Type B pancreatic cell (in vitro differentiated cells): ENCODE results near the gene CDH15. TPM values are rescaled to one million over a fixed set of nuclear protein-coding genes. Genes with fewer than 3 reads are reported as not detected.

Experiments
- DNase-seq: peaks from one replicate; pipeline ENCODE4 v3.0.0; 2021; ENCODE audit warnings: mixed read lengths; ENCODE audit not compliant: unreplicated experiment; ENCODE audit errors: extremely low spot score
- H3K27ac Mint-ChIP-seq: 2 replicates; pipeline ENCODE4 v1.8.0; 2021; ENCODE audit warnings: mild to moderate bottlenecking, mixed read lengths
- H3K27me3 Mint-ChIP-seq: 2 replicates; pipeline ENCODE4 v1.8.0; 2021; ENCODE audit warnings: mixed read lengths
- H3K36me3 Mint-ChIP-seq: 2 replicates; pipeline ENCODE4 v1.8.0; 2021; ENCODE audit warnings: mixed read lengths
- H3K4me1 Mint-ChIP-seq: one replicate; pipeline ENCODE4 v1.8.0; 2021; ENCODE audit warnings: mixed read lengths; ENCODE audit not compliant: unreplicated experiment
- H3K4me3 Mint-ChIP-seq: 2 replicates; pipeline ENCODE4 v1.8.0; 2021; ENCODE audit warnings: mild to moderate bottlenecking, mixed read lengths
- H3K9me3 Mint-ChIP-seq: 2 replicates; pipeline ENCODE4 v1.8.0; 2021; ENCODE audit warnings: mixed read lengths
- total RNA-seq: library from RNA; stranded (reverse); gene quantifications from 2 replicates; pipeline ENCODE4 v1.2.1, GENCODE V29; 2021; ENCODE audit warnings: low replicate concordance
- TF ChIP-seq, protein P1 (sequence below): fragments of 200-600 bp; sonication (generic); conservative IDR thresholded peaks from 2 replicates; pipeline ENCODE4 v1.5.0; 2021; ENCODE audit warnings: antibody characterized with exemption, mild to moderate bottlenecking

CDH15 gene
- total RNA-seq, 1 donor from 2014 or later = 5.0 TPM

DNA sequence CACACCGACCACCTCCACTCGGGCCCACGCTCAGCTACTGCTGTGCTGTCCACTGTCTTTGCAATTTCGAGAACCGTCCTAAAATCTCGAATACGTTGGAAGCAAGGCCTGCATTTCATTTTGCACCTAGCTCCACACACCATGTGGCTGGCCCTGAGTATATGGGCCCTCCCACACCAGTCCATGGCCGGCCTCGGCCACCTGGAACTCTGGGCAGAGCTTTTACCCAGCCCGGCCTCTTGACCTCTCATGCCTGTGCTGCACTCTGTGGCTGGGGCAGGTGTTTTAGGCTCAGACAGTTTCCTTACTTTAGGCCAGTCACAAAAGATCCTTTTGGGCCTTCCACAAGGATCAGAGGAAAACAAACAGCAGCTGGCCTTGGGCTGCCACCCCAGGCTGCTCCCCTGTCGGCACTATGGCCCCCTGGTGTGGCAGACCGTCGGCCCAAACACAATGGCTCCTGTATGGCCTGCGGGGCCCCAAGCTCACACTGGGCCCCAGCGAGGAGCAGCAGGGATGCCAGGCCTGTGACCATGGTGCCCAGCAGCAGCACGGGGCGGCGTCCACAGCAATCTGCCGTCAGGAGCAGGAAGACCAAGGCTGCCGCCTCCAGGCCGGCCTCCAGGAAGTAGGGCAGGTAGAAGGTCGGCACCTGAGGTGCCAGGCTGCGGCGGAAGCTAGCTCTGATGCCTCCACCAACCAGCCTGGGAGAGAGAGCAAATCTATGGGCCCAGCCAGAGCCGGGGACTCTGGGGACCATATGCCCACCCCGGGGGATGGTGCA lies 26.3 kb downstream of the CDH15 start:
- peaks cover 27% of the 10 kb centered on the region for H3K27me3 Mint-ChIP-seq
- H3K4me3 Mint-ChIP-seq = no peak overlapping the region
- DNase-seq = no peak
- H3K4me1 Mint-ChIP-seq = no peaks in the 10 kb centered on the region
- TF ChIP-seq, protein P1, sequence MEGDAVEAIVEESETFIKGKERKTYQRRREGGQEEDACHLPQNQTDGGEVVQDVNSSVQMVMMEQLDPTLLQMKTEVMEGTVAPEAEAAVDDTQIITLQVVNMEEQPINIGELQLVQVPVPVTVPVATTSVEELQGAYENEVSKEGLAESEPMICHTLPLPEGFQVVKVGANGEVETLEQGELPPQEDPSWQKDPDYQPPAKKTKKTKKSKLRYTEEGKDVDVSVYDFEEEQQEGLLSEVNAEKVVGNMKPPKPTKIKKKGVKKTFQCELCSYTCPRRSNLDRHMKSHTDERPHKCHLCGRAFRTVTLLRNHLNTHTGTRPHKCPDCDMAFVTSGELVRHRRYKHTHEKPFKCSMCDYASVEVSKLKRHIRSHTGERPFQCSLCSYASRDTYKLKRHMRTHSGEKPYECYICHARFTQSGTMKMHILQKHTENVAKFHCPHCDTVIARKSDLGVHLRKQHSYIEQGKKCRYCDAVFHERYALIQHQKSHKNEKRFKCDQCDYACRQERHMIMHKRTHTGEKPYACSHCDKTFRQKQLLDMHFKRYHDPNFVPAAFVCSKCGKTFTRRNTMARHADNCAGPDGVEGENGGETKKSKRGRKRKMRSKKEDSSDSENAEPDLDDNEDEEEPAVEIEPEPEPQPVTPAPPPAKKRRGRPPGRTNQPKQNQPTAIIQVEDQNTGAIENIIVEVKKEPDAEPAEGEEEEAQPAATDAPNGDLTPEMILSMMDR = no peak
- no peak overlapping the region for H3K27ac Mint-ChIP-seq
- H3K36me3 Mint-ChIP-seq = no peaks in the 10 kb centered on the region
- H3K9me3 Mint-ChIP-seq = peaks cover 2% of the 10 kb centered on the region

DNA sequence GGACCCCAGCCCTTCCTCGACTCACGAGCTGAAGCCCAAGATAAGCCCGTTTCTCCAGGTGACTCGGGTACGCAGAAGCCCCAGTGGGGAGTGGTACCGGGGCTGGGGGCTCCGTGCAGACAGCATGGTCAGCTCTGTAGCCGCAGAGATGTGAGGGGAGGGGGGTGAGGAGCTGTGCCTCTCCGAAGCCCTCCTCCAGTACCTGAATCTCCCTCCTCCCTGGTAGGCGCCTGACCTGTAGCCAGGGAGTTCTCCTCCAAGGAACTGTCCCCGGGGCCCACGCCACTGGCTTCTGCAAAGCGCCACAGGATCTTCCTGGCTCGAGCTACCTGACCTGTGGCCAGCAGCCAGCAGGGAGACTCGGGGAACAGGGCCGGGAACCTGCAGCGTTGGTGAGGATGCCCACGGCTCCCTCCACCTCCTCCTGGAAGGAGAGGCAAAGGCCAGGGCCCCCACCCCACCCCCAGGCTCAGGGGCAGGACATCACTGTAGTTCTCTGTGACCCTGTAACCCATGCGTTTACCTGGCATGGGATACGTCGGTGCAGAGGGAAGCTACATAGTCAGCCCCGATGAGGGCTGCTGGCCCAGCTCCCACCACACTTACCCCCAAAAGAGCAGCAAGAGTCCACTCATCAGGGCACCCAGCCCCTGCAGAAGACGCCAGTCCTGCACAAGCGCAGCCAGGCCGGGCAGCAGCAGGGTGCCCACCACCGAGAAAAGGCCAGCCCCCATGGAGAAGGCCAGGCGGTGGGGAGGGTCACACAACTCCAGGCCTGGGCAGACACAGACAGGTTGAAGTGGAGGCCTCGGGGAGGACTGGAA lies 27.1 kb downstream of the CDH15 start:
- Mint-ChIP-seq H3K27me3 (peaks cover 35% of the 10 kb centered on the region), H3K4me3 (no peak overlapping the region), H3K36me3 (no peaks in the 10 kb centered on the region), H3K9me3 (peaks cover 7% of the 10 kb centered on the region), H3K4me1 (no peaks in the 10 kb centered on the region), H3K27ac (no peak overlapping the region)
- TF ChIP-seq, protein P1 = no peak
- no peak for DNase-seq

DNA sequence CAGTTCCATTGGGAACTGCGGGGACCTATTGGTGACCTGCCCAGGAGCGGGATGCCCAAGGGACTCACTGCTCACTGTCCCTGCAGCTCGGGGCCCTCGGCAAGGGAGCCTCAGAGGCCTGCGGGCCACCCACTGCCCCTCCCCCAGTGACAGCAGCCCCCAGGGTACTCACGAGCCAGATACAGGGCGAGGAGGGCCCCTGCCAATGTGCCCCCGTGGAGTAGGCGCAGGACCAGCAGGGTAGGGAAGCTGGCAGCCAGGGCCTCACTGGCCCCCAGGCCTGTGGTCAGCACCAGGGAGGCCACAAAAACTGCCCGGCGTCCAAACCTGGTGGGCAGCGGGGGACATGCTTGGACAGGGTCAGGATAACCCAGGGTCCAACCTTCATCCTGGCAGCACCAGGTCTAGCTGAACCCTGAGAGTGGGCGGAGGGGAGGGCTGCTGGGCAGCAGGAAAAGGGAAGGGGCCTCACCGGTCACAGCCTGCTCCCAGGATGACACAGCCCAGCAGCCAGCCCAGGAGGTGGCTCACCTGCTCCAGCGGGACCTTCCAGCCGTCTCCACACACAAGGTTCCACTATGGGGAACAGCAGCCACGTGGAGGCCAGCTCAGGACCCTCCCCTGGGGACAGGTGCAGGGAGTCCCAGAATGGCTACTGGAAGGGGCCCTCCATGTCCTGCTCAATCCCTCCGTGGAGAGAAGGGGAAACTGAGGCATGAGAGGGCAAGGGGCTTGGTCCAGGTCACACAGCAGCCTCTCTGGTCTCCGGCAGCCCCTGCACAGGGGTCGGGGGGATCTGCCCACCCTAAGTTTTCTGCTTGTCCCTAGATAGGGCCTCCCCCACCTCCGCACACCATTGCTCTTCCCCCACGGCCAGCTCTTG lies 27.9 kb downstream of the CDH15 start:
- no peak for DNase-seq
- H3K36me3 Mint-ChIP-seq = no peaks in the 10 kb centered on the region
- peaks cover 42% of the 10 kb centered on the region for H3K27me3 Mint-ChIP-seq
- H3K9me3 Mint-ChIP-seq = peaks cover 7% of the 10 kb centered on the region
- no peak overlapping the region for H3K4me3 Mint-ChIP-seq
- H3K4me1 Mint-ChIP-seq = no peaks in the 10 kb centered on the region
- TF ChIP-seq, protein P1 = no peak
- H3K27ac Mint-ChIP-seq = no peak overlapping the region

DNA sequence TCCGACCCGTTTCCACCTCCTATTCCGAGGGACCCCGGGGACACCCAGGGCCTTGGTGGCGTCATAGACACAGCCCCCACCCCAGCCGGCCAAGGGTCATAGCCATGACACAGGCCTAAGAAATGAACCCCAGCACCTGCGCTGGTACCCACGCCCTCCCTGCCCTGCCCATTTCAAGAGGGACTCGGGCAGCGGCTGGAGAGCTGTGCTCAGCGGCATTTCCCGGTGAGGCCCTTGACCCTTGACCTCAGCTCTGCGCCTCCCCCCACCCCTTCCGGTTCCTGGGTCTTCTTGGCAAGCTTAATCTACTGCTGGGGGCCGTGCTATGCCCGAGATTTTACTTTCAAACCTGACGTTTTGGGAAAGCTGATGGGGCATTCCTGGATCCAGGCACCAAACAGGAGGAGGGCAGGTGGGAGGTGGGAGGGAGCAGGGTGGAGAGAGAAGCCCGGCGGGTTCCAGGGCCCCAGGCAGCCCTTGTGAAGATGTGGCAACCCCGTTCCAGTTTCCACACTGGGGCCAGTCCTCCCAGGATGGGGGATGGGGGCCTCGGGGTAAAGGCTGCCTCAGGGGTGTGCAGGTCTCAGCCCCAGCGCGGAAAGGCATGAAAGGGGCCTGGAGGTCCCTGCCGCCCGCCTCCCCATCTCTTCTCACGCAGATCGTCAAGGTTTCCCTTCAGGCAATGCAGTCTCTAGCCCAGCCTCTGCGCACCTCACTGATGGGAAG lies 28.7 kb downstream of the CDH15 start, which contains the start of gene SLC22A31:
TSS of gene SLC22A31 (minus strand) at position 414 of the 726 bp plus-strand sequence. CDS start at position 378, 36 bp downstream.
- H3K27ac Mint-ChIP-seq = no peak within 1 kb of the TSS
- H3K4me1 Mint-ChIP-seq = no peaks in the 10 kb centered on the region
- H3K4me3 Mint-ChIP-seq = peak within 1 kb of the TSS; percentile 69
- TF ChIP-seq, protein P1 = no peak
- no peaks in the 10 kb centered on the region for H3K36me3 Mint-ChIP-seq
- H3K9me3 Mint-ChIP-seq = peaks cover 7% of the 10 kb centered on the region
- H3K27me3 Mint-ChIP-seq = peaks cover 46% of the 10 kb centered on the region
- no peak for DNase-seq
